ENCODE measurements around the gene TULP4. TPM values are rescaled to one million over a fixed set of nuclear protein-coding genes. Genes with fewer than 3 reads are reported as not detected.

The TULP4 gene
- total and polyA plus RNA-seq, 10 donors = 1.8 to 143 (median 78.1) TPM

DNA sequence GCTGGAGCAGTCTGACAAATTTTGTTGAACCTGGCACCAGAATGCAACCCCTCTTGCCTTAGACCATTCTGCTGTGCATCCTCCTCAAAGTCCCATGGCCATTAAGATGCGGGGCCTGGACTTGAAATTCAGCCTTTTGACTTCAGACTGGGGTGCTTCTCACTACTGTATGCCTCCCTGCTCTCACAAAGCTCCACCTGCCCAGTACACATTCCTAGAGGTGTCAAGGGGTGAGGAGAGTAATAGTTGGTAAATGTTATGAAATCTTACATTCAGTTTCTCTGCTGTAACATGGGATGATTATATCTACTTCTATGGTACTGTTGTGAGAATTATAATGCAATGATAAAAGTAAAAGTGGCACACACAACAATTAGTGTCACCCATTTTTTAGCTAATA is 70.8 kb downstream of the TULP4 start:
- H3K9me3 ChIP-seq = no peaks in the 10 kb centered on the region
- H3K27ac ChIP-seq = no peak overlapping the region
- H3K36me3 ChIP-seq = no peaks in the 10 kb centered on the region
- no peak for DNase-seq
- 88 to 100% (median 100%) methylated on average over 1 of the region's 1 CpG for WGBS, 5 donors
- TF ChIP-seq POLR2A (IDR thresholded peaks at IDR 0.05) = no peak
- TF ChIP-seq, protein P1, sequence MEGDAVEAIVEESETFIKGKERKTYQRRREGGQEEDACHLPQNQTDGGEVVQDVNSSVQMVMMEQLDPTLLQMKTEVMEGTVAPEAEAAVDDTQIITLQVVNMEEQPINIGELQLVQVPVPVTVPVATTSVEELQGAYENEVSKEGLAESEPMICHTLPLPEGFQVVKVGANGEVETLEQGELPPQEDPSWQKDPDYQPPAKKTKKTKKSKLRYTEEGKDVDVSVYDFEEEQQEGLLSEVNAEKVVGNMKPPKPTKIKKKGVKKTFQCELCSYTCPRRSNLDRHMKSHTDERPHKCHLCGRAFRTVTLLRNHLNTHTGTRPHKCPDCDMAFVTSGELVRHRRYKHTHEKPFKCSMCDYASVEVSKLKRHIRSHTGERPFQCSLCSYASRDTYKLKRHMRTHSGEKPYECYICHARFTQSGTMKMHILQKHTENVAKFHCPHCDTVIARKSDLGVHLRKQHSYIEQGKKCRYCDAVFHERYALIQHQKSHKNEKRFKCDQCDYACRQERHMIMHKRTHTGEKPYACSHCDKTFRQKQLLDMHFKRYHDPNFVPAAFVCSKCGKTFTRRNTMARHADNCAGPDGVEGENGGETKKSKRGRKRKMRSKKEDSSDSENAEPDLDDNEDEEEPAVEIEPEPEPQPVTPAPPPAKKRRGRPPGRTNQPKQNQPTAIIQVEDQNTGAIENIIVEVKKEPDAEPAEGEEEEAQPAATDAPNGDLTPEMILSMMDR (IDR thresholded peaks at IDR 0.05 in 8 of 11, conservative IDR thresholded peaks at IDR 0.05 in 3 of 11) = no peak
- H3K27me3 ChIP-seq (replicated peaks in 1 of 7) = no peaks in the 10 kb centered on the region
- peaks cover 0 to 7% (median 2%) of the 10 kb centered on the region in 6 donors for H3K4me1 ChIP-seq
- no peak overlapping the region for H3K4me3 ChIP-seq
- intact Hi-C loops (cut with DNase I; ENCODE audit: low total_unique reads) = loop anchor here (10.0 kb wide), 1 partner anchor 158 kb away; no protein-coding TSS in a partner anchor

DNA sequence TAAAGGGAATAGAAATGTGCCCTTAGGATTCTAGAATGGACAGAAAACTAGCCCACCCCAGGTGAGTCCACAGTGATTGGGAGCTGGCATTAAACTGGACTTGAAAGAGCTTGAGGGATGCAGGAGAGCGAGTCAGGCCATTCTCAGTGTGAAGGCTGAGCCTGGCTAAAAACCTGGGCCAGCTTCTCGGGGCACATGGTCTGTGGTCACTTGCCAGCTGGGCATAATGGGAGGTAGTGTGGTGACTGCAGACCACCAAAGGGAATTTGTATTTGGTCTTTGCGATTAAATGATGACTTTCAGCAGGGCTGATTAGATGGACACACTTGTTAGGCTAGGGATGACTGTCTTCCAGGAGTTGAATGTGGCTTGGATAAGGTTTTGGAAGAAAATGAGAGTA is 71.3 kb downstream of the TULP4 start:
- DNase-seq = no peak
- H3K4me1 ChIP-seq = peaks cover 0 to 7% (median 1%) of the 10 kb centered on the region in 6 donors
- TF ChIP-seq POLR2A (IDR thresholded peaks at IDR 0.05) (no peak), POLR2AphosphoS5 (IDR thresholded peaks at IDR 0.05) (no peak)
- TF ChIP-seq, protein P1 (IDR thresholded peaks at IDR 0.05 in 8 of 11, conservative IDR thresholded peaks at IDR 0.05 in 3 of 11) = no peak
- no peaks in the 10 kb centered on the region for H3K27me3 ChIP-seq (replicated peaks in 1 of 7)
- H3K4me3 ChIP-seq = no peak overlapping the region
- 93 to 99% (median 96%) methylated on average over 3 of the region's 3 CpGs for WGBS, 5 donors
- H3K36me3 ChIP-seq = no peaks in the 10 kb centered on the region
- intact Hi-C loops (cut with DNase I; ENCODE audit: low total_unique reads) = loop anchor here (10.0 kb wide), 1 partner anchor 159 kb away; no protein-coding TSS in a partner anchor
- no peak overlapping the region for H3K27ac ChIP-seq
- H3K9me3 ChIP-seq = no peaks in the 10 kb centered on the region

DNA sequence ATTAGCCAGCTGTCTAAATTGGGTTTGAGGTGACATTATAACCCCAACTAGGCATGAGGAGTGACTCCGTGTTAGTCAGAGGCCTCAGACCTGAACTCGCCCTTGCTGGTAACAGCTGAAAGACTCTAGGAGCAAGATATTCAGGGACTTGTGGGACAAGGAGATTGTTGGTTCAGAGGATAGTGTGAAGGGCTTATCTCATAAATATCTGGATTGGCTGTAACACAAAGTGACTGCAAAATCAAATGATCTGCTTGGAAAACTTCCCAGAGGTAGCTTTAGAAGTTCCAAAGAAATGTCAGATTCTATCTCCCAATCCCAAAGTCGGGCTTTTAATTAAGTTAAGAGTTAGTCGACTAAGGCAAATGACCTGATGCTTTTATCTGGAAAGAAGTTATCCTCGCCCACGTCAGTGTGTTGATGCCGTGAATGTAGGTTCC is 72.4 kb downstream of the TULP4 start:
- TF ChIP-seq POLR2A (IDR thresholded peaks at IDR 0.05) = no peak
- TF ChIP-seq POLR2AphosphoS5 (IDR thresholded peaks at IDR 0.05) = no peak
- TF ChIP-seq, protein P1 (IDR thresholded peaks at IDR 0.05 in 8 of 11, conservative IDR thresholded peaks at IDR 0.05 in 3 of 11) = no peak
- H3K27me3 ChIP-seq (replicated peaks in 1 of 7) = no peaks in the 10 kb centered on the region
- intact Hi-C loops (cut with DNase I; ENCODE audit: low total_unique reads) = loop anchor here (10.0 kb wide), 1 partner anchor 160 kb away; no protein-coding TSS in a partner anchor
- peaks cover 0 to 6% (median 1%) of the 10 kb centered on the region in 6 donors for H3K4me1 ChIP-seq
- H3K4me3 ChIP-seq = no peak overlapping the region
- WGBS, 5 donors = 94 to 98% (median 97%) methylated on average over 7 of the region's 7 CpGs
- no peak overlapping the region for H3K27ac ChIP-seq
- no peaks in the 10 kb centered on the region for H3K36me3 ChIP-seq
- DNase-seq = no peak
- no peaks in the 10 kb centered on the region for H3K9me3 ChIP-seq

DNA sequence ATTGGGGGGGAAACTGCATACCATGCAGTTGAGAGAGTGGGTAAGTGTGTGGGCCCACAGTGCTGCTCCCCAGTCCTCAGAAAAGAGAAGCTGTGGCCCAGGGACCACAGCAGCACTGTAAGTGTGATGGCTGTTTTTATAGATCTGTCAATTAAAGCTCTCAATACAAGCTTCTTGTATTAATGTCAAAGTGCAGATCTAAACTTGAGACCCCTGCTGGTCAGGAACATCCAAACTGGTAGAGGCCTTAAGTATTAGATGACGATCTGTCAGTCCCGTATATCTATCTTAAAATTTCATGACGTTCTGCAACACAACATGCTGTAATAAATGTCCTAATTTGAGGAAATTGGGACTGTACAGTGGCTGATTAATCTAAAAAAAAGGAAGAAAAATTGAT is 74.8 kb downstream of the TULP4 start:
- TF ChIP-seq, protein P1 (IDR thresholded peaks at IDR 0.05 in 8 of 11, conservative IDR thresholded peaks at IDR 0.05 in 3 of 11) = peak in 1 of 11 experiments; percentile 26
- TF ChIP-seq POLR2A (IDR thresholded peaks at IDR 0.05) = no peak
- no peaks in the 10 kb centered on the region for H3K36me3 ChIP-seq
- H3K27me3 ChIP-seq (replicated peaks in 1 of 7) = no peaks in the 10 kb centered on the region
- H3K9me3 ChIP-seq = peaks cover 0 to 9% (median under 1%) of the 10 kb centered on the region in 8 donors
- H3K27ac ChIP-seq = no peak overlapping the region
- WGBS, 5 donors = 72 to 82% (median 76%) methylated on average over 3 of the region's 3 CpGs
- H3K4me3 ChIP-seq = no peak overlapping the region
- intact Hi-C loops (cut with DNase I; ENCODE audit: low total_unique reads) = loop anchor here (10.0 kb wide), 1 partner anchor 162 kb away; no protein-coding TSS in a partner anchor
- no peaks in the 10 kb centered on the region for H3K4me1 ChIP-seq
- DNase-seq = no peak
